ENCODE results near the gene USP22.
A peak's percentile ranks its signal among the peaks of the same experiment; 100 is the strongest.

The USP22 gene

GRCh38 chr17:21049457-21049856 is 6.6 kb upstream of the USP22 start:
- no peak for DNase-seq (ENCODE audit: low read depth in 2 of 2, low spot score in 1 of 2)

- DNase-seq (ENCODE audit: low read depth in 2 of 2, low spot score in 1 of 2): no peak
Measured at GRCh38 chr17:21046216-21046615, 3.4 kb upstream of the USP22 start.

GRCh38 chr17:21044971-21045370 is 2.2 kb upstream of the USP22 start:
- no peak for DNase-seq (ENCODE audit: low read depth in 2 of 2, low spot score in 1 of 2)

GRCh38 chr17:21043296-21044232 is 753 bp upstream of the USP22 start:
- peak; percentile 85 to 92 for DNase-seq (ENCODE audit: low read depth in 2 of 2, low spot score in 1 of 2)

- peak in 1 of 2 donors; percentile 49 for DNase-seq (ENCODE audit: low read depth in 2 of 2, low spot score in 1 of 2)
Measured at GRCh38 chr17:21041741-21042457, 912 bp downstream of the USP22 start.

- DNase-seq (ENCODE audit: low read depth in 2 of 2, low spot score in 1 of 2): no peak
Measured at GRCh38 chr17:21039839-21040575, 2.8 kb downstream of the USP22 start.

GRCh38 chr17:21037117-21037803 is 5.6 kb downstream of the USP22 start:
- no peak for DNase-seq (ENCODE audit: low read depth in 2 of 2, low spot score in 1 of 2)

GRCh38 chr17:21036361-21036881 is 6.4 kb downstream of the USP22 start:
- no peak for DNase-seq (ENCODE audit: low read depth in 2 of 2, low spot score in 1 of 2)

GRCh38 chr17:21035406-21035805 is 7.4 kb downstream of the USP22 start:
- no peak for DNase-seq (ENCODE audit: low read depth in 2 of 2, low spot score in 1 of 2)

- no peak for DNase-seq (ENCODE audit: low read depth in 2 of 2, low spot score in 1 of 2)
Measured at GRCh38 chr17:21034340-21035235, 8.2 kb downstream of the USP22 start.

GRCh38 chr17:21033350-21033749 is 9.5 kb downstream of the USP22 start:
- DNase-seq (ENCODE audit: low read depth in 2 of 2, low spot score in 1 of 2): no peak

- no peak for DNase-seq (ENCODE audit: low read depth in 2 of 2, low spot score in 1 of 2)
Measured at GRCh38 chr17:21031756-21032396, 10.9 kb downstream of the USP22 start.

- DNase-seq (ENCODE audit: low read depth in 2 of 2, low spot score in 1 of 2): no peak
Measured at GRCh38 chr17:21030375-21030774, 12.4 kb downstream of the USP22 start.

- DNase-seq (ENCODE audit: low read depth in 2 of 2, low spot score in 1 of 2): no peak
Measured at GRCh38 chr17:21029515-21029914, 13.3 kb downstream of the USP22 start.

GRCh38 chr17:21029036-21029435 is 13.8 kb downstream of the USP22 start:
- DNase-seq (ENCODE audit: low read depth in 2 of 2, low spot score in 1 of 2): no peak

- no peak for DNase-seq (ENCODE audit: low read depth in 2 of 2, low spot score in 1 of 2)
Measured at GRCh38 chr17:21028192-21028591, 14.6 kb downstream of the USP22 start.

GRCh38 chr17:21027031-21027430 is 15.8 kb downstream of the USP22 start:
- DNase-seq (ENCODE audit: low read depth in 2 of 2, low spot score in 1 of 2): no peak

GRCh38 chr17:21025451-21025850 is 17.4 kb downstream of the USP22 start:
- no peak for DNase-seq (ENCODE audit: low read depth in 2 of 2, low spot score in 1 of 2)

- DNase-seq (ENCODE audit: low read depth in 2 of 2, low spot score in 1 of 2): no peak
Measured at GRCh38 chr17:21024024-21024423, 18.8 kb downstream of the USP22 start.

Data from stimulated activated CD8-positive, alpha-beta memory T cell treated with anti-CD3 and anti-CD28 coated beads, Interleukin-4, amount 100 ng/mL, for 4 hours (primary cell).